Spleen (tissue), 7 donors: ENCODE data around the gene MEF2A.

Experiments used
- CTCF ChIP-seq, 11 experiments: fragments of 200-600 bp in 7 of 11; fragments of 450-650 bp in 4 of 11; sonication (generic) in 4 of 11; IDR thresholded peaks in 8 of 11; conservative IDR thresholded peaks in 3 of 11; 1 replicate in 7 of 11; 2 replicates in 4 of 11; pipeline versions ENCODE4 v1.4.0 to v1.8.0; 2016 to 2021; ENCODE audit warnings: antibody characterized with exemption in 11 of 11, inconsistent platforms in 4 of 11, mild to moderate bottlenecking in 1 of 11
- POLR2A ChIP-seq, 3 donors: fragments of 450-650 bp; IDR thresholded peaks; one replicate each; pipeline ENCODE4 v1.5.1; 2017; ENCODE audit warnings: antibody characterized with exemption in 3 of 3, mild to moderate bottlenecking in 1 of 3
- POLR2AphosphoS5 ChIP-seq, 3 donors: sonication (generic); formaldehyde crosslinking; IDR thresholded peaks; one replicate each; pipeline ENCODE4 v1.5.1; 2017; ENCODE audit warnings: antibody characterized with exemption in 3 of 3
- donor health status: DM: no; HTN: no; CAD: no; lungs with moderate emphysema.
- donor health status: DM: no; HTN: no; CAD: no.
- donor health status: DM: no; HTN: no; CAD: no.

DNA sequence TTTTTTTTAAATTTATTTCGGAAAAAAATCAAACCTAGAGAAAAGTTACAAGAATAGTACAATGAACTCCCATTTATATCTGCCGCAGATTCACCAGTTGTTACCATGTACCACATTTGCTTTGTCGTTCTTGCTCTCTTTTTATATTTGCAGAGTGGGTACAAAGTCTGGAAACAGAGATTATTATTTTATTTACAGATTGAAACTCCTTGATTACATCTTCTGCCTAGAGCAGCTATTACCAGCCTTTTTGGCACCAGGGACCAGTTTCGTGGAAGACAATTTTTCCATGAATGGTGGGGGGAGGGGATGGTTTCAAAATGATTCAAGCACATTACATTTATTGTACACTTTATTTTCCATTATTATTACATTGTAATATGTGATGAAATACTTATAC, 8.3 kb downstream of the MEF2A start:
- no peak for TF ChIP-seq CTCF (IDR thresholded peaks at IDR 0.05 in 8 of 11, conservative IDR thresholded peaks at IDR 0.05 in 3 of 11)
- no peak for TF ChIP-seq POLR2A (IDR thresholded peaks at IDR 0.05)
- no peak for TF ChIP-seq POLR2AphosphoS5 (IDR thresholded peaks at IDR 0.05)
